NK-92 (cell line): ENCODE measurements around the gene PPARG.
"Not testable (repeated sequence)": the region's sequence is repeated elsewhere in the genome, so short reads cannot be mapped to it uniquely, and the experiment has no call there.

Experiments
- DNase-seq: peaks from one replicate; lab custom pipeline; 2025; ENCODE audit not compliant: unreplicated experiment; lab: John Stamatoyannopoulos, UW

Gene PPARG

DNA sequence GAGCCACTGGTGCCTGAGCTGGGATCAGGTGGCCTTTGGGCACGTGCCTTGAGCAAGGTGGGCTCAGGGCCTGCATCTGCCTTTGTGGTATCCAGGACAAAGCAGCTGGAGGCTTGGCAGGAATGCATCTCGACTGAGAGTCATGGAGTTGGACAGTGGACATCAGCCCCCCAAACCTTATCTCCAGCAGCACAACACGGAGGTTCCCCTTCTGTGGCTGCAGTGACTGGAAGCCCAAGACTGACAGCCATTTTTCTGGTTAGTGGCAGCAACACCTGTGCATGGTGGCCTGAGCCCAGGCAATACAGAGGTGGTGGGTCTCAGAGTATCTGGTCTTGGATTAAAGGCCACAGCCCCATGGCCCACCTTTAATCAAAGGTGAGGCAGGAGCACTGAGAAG lies 167.6 kb downstream of the PPARG start:
- no peak for DNase-seq

DNA sequence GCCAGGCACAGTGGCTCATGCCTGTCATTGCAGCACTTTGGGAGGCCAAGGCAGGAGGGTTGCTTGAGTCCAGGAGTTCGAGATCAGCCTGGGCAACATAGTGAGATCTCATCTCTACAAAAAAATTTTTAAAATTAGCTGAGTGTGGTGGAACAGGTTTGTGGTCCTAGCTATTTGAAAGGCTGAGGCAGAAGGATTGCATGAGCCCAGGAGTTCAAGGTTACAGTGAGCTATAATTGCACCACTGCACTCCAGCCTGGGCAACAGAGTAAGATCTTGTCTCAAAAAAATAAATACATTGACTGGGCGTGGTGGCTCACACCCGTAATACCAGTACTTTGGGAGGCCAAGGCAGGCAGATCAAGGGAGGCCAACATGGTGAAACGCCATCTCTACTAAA lies 168.5 kb downstream of the PPARG start:
- DNase-seq, result not testable (repeated sequence)

- DNase-seq, result no peak
Measured at GRCh38 chr3:12458901-12459300, 170.0 kb downstream of the PPARG start.

DNA sequence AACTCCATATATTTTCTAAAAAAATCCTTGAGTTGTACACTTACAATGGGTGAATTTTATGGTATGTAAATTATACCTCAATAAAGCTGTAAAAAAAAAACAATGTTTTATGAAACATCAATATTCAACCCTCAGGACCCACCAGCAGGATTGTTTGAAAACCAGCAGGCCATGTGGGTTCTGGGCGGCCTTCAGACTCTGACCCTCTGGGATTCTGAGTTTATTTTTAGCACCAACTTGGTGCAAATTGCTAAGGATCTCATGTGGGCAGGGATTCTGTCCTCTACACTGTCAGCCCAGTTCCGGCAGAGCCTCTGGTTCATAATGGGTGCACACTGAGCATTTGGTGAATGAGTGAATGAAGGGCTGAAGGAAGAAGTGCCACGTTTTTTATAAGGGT lies 171.3 kb downstream of the PPARG start:
- no peak for DNase-seq

- no peak for DNase-seq
Measured at GRCh38 chr3:12461097-12461649, 172.3 kb downstream of the PPARG start.

- no peak for DNase-seq
Measured at GRCh38 chr3:12462159-12462947, 173.5 kb downstream of the PPARG start.

- DNase-seq, result no peak
Measured at GRCh38 chr3:12463686-12464085, 174.8 kb downstream of the PPARG start.

DNA sequence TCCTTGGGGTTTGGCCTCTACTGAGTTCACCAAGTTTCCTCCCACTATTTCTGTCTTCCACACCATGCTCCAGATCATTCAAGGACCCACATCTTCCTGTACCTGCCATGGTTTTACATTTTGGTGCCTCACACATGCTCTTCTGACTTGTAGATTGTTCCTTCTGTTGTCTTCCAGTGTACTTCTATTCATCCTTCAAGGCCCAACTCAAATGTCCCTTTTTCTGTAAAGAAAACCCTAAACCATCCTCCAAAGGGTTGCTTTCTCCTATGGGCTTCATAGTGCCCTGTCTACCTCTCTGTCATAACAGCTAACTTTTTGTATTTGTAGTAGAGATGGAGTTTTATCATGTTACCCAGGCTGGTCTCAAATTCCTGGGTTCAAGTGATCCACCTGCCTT lies 175.3 kb downstream of the PPARG start:
- DNase-seq, result no peak

DNA sequence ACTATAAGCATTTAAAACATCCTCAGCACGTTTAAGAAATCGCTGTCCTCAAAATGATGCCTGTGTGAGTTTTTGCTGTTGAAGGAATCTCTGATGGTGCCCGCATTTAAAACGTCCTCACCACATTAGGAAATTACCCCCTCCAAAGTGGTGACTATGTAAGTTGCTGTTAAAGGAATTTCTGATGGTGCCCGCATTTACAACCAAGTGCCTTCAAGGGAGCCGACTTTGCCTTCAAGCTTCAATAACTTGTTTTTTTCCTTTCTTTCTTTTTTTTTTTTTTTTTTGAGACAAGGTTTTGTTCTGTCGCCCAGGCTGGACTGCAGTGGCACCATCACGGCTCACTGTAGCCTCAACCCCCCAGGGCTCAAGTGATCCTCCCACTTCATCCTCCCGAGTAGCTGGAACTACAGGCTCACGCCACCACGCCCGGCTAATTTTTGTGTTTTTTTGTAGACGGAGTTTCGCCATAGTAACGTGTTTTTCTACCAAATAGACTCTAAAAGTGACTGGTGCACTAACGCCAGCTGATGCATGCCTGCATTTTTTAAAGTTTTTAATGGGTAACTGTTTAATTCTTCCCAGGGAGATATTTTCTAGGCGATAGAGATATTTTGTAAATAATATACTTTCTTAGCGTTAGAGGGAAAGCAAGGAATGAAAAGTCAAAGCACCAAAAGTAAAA lies 176.4 kb downstream of the PPARG start:
- no peak for DNase-seq

- no peak for DNase-seq
Measured at GRCh38 chr3:12465836-12466225, 177.0 kb downstream of the PPARG start.

GRCh38 chr3:12467746-12468145 lies 178.9 kb downstream of the PPARG start:
- DNase-seq, result no peak

DNA sequence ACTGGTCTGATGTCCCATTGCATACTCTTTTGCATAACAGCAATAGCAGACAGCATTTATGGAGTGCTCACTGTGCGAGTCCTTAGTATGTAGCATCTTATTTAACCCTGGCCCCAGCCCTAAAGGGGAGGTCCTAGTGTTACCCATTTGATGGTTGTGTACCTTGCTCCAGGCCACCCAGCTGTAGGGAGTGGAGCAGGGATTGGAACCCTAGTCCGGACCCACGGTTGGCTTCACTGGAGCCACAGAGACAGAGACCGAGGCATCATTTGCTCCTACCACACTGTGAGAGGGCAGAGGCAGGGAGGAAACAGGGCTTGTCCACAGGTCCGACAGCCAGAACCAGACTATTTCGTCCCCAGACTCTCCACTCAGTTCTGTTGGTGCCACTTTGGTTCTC lies 179.4 kb downstream of the PPARG start:
- no peak for DNase-seq

- DNase-seq, result no peak
Measured at GRCh38 chr3:12468757-12469156, 179.9 kb downstream of the PPARG start.

DNA sequence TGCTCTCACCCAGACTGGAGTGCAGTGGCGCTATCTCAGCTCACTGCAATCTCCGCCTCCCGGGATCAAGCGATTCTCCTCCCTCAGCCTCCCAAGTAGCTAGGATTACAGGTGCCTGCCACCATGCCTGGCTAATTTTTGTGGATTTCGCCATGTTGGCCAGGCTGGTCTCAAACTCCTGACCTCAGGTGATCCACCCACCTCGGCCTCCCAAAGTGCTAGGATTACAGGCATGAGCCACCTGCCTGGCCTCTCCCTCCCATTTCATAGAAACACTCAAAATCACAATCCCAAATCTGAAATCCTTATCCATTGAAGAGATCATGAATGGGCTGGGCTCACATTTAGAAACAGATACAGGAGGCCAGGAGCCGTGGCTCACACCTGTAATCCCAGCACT lies 180.4 kb downstream of the PPARG start:
- DNase-seq, result not testable (repeated sequence)

GRCh38 chr3:12470111-12470510 lies 181.2 kb downstream of the PPARG start:
- DNase-seq, result no peak

GRCh38 chr3:12470680-12471079 lies 181.8 kb downstream of the PPARG start:
- no peak for DNase-seq

DNA sequence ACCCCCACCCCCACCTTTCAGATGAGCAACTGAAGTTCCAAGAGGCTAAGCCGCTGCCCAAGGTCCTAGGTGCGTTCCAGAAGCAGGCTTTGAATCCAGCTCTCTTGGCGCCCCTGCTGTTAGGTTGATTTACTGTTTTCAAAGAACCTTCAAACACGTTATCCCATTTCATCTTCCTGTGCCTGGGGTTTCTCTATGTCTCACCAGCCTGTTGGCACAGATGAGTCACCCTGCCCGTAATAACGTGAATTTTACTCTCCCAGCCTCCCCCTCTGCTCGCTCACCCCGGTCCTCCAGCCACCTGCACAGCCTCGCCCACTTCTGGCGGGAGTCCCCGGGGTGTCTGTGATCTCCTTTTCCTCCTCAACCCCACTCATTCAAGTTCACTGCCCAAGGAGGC lies 182.4 kb downstream of the PPARG start:
- DNase-seq, result no peak

- no peak for DNase-seq
Measured at GRCh38 chr3:12472000-12472610, 183.2 kb downstream of the PPARG start.

- no peak for DNase-seq
Measured at GRCh38 chr3:12472796-12473195, 183.9 kb downstream of the PPARG start.

GRCh38 chr3:12473511-12473910 lies 184.6 kb downstream of the PPARG start:
- no peak for DNase-seq

DNA sequence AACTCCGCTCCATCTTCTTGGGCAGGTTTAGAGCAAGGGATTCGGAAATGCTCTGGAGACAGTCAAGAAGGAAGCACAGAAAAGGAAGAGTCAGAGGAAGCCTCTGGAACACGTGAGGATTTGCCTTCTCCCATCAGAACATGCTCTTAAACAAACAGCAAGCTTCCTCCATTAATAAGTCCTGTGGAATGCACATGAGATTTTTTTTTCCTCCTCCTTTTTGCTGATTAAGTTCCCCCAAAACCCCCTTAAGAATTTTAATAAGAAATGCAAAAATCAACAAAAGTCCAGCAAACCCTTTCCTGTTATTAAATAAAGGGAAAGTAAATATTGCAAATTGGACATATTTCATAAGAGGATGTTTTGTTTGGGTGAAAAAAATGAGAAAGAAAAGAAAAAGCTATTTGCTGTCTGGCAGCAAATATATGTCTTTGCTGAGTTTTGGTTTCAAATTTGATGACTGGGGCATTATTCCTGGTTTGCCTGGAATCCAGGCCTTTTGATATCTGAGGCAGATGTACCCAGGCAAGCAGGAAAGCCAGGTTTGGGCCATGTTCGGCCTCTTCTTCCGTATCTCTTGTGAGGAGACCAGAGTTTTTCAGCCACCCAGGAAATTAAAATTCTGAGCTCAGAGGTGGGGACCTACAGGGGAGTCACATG lies 187.5 kb downstream of the PPARG start:
- DNase-seq, result no peak
